GM12878 (cell line): ENCODE results near the gene UIMC1.

ENCODE experiments used
- CHD2 ChIP-seq: IDR thresholded peaks from 2 replicates; pipeline ENCODE4 v1.6.1; 2011; ENCODE audit warnings: low read depth, low read length, improper control_type of control experiment, borderline replicate concordance
- NFXL1 ChIP-seq: fragments of 450-650 bp; IDR thresholded peaks from 2 replicates; pipeline ENCODE4 v1.6.1; 2017; ENCODE audit warnings: antibody characterized with exemption, mild to moderate bottlenecking, borderline replicate concordance
- RAD21 ChIP-seq: IDR thresholded peaks from 2 replicates; pipeline ENCODE4 v1.6.1; 2011; ENCODE audit warnings: mild to moderate bottlenecking, low read depth, low read length, moderate library complexity; ENCODE audit not compliant: insufficient read depth
- SIN3A ChIP-seq: IDR thresholded peaks from 2 replicates; pipeline ENCODE4 v1.6.1; 2012; ENCODE audit warnings: low read depth, low read length, improper control_type of control experiment
- TF ChIP-seq, protein P1 (sequence below), 3 experiments: IDR thresholded peaks in 2 of 3; conservative IDR thresholded peaks in 1 of 3; 2 replicates each; pipeline ENCODE4 v1.5.1; 2011; ENCODE audit warnings: low read depth in 3 of 3, low read length in 3 of 3, mild to moderate bottlenecking in 3 of 3, control low read depth in 2 of 3, moderate library complexity in 2 of 3, inconsistent platforms in 1 of 3, mixed read lengths in 1 of 3; ENCODE audit not compliant: control insufficient read depth in 2 of 3, insufficient read depth in 1 of 3; ENCODE audit errors: extremely low read depth in 1 of 3

DNA sequence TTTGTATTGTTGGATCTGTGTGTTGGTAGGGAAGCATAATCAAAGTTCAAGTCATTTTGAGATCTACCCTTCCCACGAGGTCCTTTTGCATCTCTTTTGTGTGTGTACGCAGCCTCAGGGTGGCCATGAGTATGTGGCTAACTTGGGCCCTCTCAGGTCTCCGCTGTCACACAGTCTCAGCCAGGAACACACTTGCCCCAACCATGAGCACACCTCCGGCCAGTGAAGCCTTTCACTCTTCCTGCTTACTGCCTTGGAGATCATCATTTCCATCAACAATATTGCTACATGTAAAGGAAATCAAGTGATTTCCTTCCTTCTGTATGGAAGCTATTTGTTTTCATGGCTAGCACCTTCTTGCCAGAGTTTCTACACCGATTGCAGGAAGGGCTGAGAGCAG is 29.9 kb upstream of the UIMC1 start:
- TF ChIP-seq SIN3A (no peak), CHD2 (no peak), RAD21 (no peak), NFXL1 (no peak)
- TF ChIP-seq, protein P1, sequence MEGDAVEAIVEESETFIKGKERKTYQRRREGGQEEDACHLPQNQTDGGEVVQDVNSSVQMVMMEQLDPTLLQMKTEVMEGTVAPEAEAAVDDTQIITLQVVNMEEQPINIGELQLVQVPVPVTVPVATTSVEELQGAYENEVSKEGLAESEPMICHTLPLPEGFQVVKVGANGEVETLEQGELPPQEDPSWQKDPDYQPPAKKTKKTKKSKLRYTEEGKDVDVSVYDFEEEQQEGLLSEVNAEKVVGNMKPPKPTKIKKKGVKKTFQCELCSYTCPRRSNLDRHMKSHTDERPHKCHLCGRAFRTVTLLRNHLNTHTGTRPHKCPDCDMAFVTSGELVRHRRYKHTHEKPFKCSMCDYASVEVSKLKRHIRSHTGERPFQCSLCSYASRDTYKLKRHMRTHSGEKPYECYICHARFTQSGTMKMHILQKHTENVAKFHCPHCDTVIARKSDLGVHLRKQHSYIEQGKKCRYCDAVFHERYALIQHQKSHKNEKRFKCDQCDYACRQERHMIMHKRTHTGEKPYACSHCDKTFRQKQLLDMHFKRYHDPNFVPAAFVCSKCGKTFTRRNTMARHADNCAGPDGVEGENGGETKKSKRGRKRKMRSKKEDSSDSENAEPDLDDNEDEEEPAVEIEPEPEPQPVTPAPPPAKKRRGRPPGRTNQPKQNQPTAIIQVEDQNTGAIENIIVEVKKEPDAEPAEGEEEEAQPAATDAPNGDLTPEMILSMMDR (IDR thresholded peaks at IDR 0.05 in 2 of 3, conservative IDR thresholded peaks at IDR 0.05 in 1 of 3; ENCODE audit: control insufficient read depth in 2 of 3, extremely low read depth in 1 of 3, insufficient read depth in 1 of 3, low read depth in 3 of 3, low read length in 3 of 3) = no peak
